Osteoblast (primary cell): ENCODE data around the gene HPCA. TPM values are rescaled to one million over a fixed set of nuclear protein-coding genes. Genes with fewer than 3 reads are reported as not detected.
A peak's percentile ranks its signal among the peaks of the same experiment; 100 is the strongest.
"Not testable (repeated sequence)": the region's sequence is repeated elsewhere in the genome, so short reads cannot be mapped to it uniquely, and the experiment has no call there.

ENCODE experiments used
- DNase-seq: peaks from one replicate; pipeline ENCODE4 v3.0.0; 2011; ENCODE audit warnings: low spot score, mixed read lengths; ENCODE audit not compliant: insufficient read length; ENCODE audit errors: missing footprints
- H2AFZ ChIP-seq: 2 replicates; pipeline ENCODE4 v1.6.0; 2011; ENCODE audit warnings: mild to moderate bottlenecking, low read length
- H3K27ac ChIP-seq: 2 replicates; pipeline ENCODE4 v1.5.1; 2011; ENCODE audit warnings: mild to moderate bottlenecking, low read depth, low read length, moderate library complexity
- H3K27me3 ChIP-seq: 2 replicates; pipeline ENCODE4 v1.6.0; 2012; ENCODE audit warnings: mild to moderate bottlenecking, control low read depth, inconsistent platforms, low read length, moderate library complexity; ENCODE audit not compliant: insufficient read depth
- H3K36me3 ChIP-seq: 2 replicates; pipeline ENCODE4 v1.5.1; 2011; ENCODE audit warnings: mild to moderate bottlenecking, low read length, control low read depth, moderate library complexity; ENCODE audit not compliant: insufficient read depth
- H3K4me1 ChIP-seq: 2 replicates; pipeline ENCODE4 v1.5.1; 2011; ENCODE audit warnings: mild to moderate bottlenecking, low read length, control low read depth, moderate library complexity; ENCODE audit not compliant: insufficient read depth
- H3K4me2 ChIP-seq: 2 replicates; pipeline ENCODE4 v1.6.0; 2011; ENCODE audit warnings: mild to moderate bottlenecking, low read length; ENCODE audit not compliant: insufficient read depth
- H3K4me3 ChIP-seq: fragments of 200-600 bp; sonication (generic); 3 replicates; pipeline ENCODE4 v1.5.1; 2012; ENCODE audit warnings: mild to moderate bottlenecking, low read length, inconsistent platforms; ENCODE audit not compliant: insufficient read depth
- H3K79me2 ChIP-seq: 2 replicates; pipeline ENCODE4 v1.6.0; 2012; ENCODE audit warnings: mild to moderate bottlenecking, low read length, control low read depth, inconsistent platforms; ENCODE audit not compliant: insufficient read depth
- H3K9me3 ChIP-seq: 2 replicates; pipeline ENCODE4 v1.5.1; 2011; ENCODE audit warnings: low read depth, low read length, control low read depth
- H4K20me1 ChIP-seq: 2 replicates; pipeline ENCODE4 v1.6.0; 2012; ENCODE audit warnings: mild to moderate bottlenecking, low read length, control low read depth; ENCODE audit not compliant: insufficient read depth
- CTCF ChIP-seq: IDR thresholded peaks from 2 replicates; pipeline ENCODE4 v1.5.1; 2011; ENCODE audit warnings: mild to moderate bottlenecking, low read depth, low read length, moderate library complexity; ENCODE audit errors: extremely low read depth
- total RNA-seq: library from RNA; depleted of rRNA; stranded (reverse); fragments of >200 nt; gene quantifications from 2 replicates; pipeline ENCODE4 v1.2.3, GENCODE V29; 2012

The HPCA gene
- total RNA-seq, 1 donor: not detected

- Histone ChIP-seq H3K79me2 (no peaks in the 10 kb centered on the region), H3K4me2 (no peak overlapping the region), H3K4me3 (no peak overlapping the region), H4K20me1 (no peaks in the 10 kb centered on the region), H2AFZ (no peak overlapping the region), H3K9me3 (no peaks in the 10 kb centered on the region), H3K27ac (no peak overlapping the region), H3K27me3 (peaks cover 6% of the 10 kb centered on the region), H3K36me3 (no peaks in the 10 kb centered on the region), H3K4me1 (peaks cover 5% of the 10 kb centered on the region)
- peak; percentile 47 for DNase-seq
- TF ChIP-seq CTCF: no peak
These were observed 16.2 kb downstream of the HPCA start for GRCh38 chr1:32902535-32902920.

- TF ChIP-seq CTCF: no peak
- Histone ChIP-seq H3K27me3 (peaks cover 6% of the 10 kb centered on the region), H3K4me3 (no peak overlapping the region), H3K36me3 (no peaks in the 10 kb centered on the region), H3K4me2 (no peak overlapping the region), H3K9me3 (no peaks in the 10 kb centered on the region), H3K79me2 (no peaks in the 10 kb centered on the region), H3K27ac (no peak overlapping the region), H3K4me1 (peaks cover 5% of the 10 kb centered on the region), H4K20me1 (no peaks in the 10 kb centered on the region), H2AFZ (no peak overlapping the region)
- DNase-seq: peak; percentile 83
These were observed 17.9 kb downstream of the HPCA start for GRCh38 chr1:32903991-32904785.

- no peak overlapping the region for H3K27ac ChIP-seq
- no peak overlapping the region for H2AFZ ChIP-seq
- H3K36me3 ChIP-seq: no peaks in the 10 kb centered on the region
- no peaks in the 10 kb centered on the region for H4K20me1 ChIP-seq
- H3K9me3 ChIP-seq: no peaks in the 10 kb centered on the region
- H3K79me2 ChIP-seq: no peaks in the 10 kb centered on the region
- peaks cover 6% of the 10 kb centered on the region for H3K27me3 ChIP-seq
- no peak overlapping the region for H3K4me2 ChIP-seq
- DNase-seq: no peak
- H3K4me1 ChIP-seq: peaks cover 5% of the 10 kb centered on the region
- H3K4me3 ChIP-seq: no peak overlapping the region
- TF ChIP-seq CTCF: no peak
These were observed 18.5 kb downstream of the HPCA start for GRCh38 chr1:32904797-32905196.

GRCh38 chr1:32905588-32905987, 19.3 kb downstream of the HPCA start:
- not testable (repeated sequence) for H3K79me2 ChIP-seq, H3K4me2 ChIP-seq, H3K9me3 ChIP-seq, H4K20me1 ChIP-seq, H3K4me1 ChIP-seq, H3K27me3 ChIP-seq, DNase-seq, H3K36me3 ChIP-seq, H2AFZ ChIP-seq, H3K27ac ChIP-seq, H3K4me3 ChIP-seq
